Measurements from ENCODE around the gene TAS1R3. TPM values are rescaled to one million over a fixed set of nuclear protein-coding genes. Genes with fewer than 3 reads are reported as not detected.

Gene TAS1R3
- total and polyA plus RNA-seq, 5 experiments from 2014 or later, result 0.10 to 3.0 (median 2.7) TPM; not detected in 2

DNA sequence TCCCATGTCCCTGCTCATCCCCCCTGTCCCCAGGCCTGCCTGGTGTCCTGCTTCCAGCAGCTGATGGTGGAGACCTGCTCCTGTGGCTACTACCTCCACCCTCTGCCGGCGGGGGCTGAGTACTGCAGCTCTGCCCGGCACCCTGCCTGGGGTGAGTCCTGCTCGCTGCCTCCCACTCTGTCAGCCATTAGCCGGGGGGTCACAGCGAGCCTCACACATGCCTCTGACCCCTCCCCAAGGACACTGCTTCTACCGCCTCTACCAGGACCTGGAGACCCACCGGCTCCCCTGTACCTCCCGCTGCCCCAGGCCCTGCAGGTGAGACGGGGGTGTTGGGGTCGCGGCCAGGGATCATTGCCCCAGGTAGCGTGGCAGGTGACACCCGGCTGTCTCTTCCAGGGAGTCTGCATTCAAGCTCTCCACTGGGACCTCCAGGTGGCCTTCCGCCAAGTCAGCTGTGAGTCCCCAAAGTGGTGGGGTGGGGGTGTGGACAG is 40.8 kb upstream of the TAS1R3 start:
- ATAC-seq (peak; percentile 60 to 68), DNase-seq (peak in 9 of 10 donors; percentile 53 to 81 (median 64))
- Mint-ChIP-seq H3K36me3 (no peaks in the 10 kb centered on the region), H3K9me3 (no peaks in the 10 kb centered on the region), H3K4me3 (no peak overlapping the region), H3K27me3 (peaks cover 0 to 9% (median 0%) of the 10 kb centered on the region in 5 donors), H3K27ac (no peak overlapping the region), H3K4me1 (peaks cover 2 to 12% (median 6%) of the 10 kb centered on the region in 4 donors)
- POLR2A ChIA-PET, result interaction anchor here (1.0 kb wide), 1 partner anchor 168 kb away, joined by 4 read pairs; no protein-coding TSS in a partner anchor

DNA sequence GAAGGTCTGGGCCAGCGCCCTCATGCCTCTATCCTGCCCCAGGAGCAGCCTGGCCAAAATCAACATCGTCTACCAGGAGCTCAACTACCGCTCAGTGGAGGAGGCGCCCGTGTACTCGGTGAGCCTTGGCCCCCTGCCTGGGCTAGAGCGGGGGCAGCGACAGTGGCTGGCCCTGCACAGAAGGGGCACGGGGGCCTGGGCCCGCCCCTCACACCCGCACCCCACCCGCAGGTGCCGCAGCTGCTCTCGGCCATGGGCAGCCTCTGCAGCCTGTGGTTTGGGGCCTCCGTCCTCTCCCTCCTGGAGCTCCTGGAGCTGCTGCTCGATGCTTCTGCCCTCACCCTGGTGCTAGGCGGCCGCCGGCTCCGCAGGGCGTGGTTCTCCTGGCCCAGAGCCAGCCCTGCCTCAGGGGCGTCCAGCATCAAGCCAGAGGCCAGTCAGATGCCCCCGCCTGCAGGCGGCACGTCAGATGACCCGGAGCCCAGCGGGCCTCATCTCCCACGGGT is 40.0 kb upstream of the TAS1R3 start:
- Mint-ChIP-seq H3K4me1 (peaks cover 2 to 12% (median 6%) of the 10 kb centered on the region in 4 donors), H3K4me3 (no peak overlapping the region), H3K9me3 (no peaks in the 10 kb centered on the region), H3K36me3 (no peaks in the 10 kb centered on the region), H3K27ac (no peak overlapping the region), H3K27me3 (peaks cover 0 to 9% (median 0%) of the 10 kb centered on the region in 5 donors)
- DNase-seq (no peak), ATAC-seq (no peak)
- POLR2A ChIA-PET, result interaction anchor here (1.1 to 1.5 kb wide), 3 partner anchors 108 to 168 kb away, joined by 3 to 15 read pairs (median 3); partner anchors contain the start of gene CCNL2

DNA sequence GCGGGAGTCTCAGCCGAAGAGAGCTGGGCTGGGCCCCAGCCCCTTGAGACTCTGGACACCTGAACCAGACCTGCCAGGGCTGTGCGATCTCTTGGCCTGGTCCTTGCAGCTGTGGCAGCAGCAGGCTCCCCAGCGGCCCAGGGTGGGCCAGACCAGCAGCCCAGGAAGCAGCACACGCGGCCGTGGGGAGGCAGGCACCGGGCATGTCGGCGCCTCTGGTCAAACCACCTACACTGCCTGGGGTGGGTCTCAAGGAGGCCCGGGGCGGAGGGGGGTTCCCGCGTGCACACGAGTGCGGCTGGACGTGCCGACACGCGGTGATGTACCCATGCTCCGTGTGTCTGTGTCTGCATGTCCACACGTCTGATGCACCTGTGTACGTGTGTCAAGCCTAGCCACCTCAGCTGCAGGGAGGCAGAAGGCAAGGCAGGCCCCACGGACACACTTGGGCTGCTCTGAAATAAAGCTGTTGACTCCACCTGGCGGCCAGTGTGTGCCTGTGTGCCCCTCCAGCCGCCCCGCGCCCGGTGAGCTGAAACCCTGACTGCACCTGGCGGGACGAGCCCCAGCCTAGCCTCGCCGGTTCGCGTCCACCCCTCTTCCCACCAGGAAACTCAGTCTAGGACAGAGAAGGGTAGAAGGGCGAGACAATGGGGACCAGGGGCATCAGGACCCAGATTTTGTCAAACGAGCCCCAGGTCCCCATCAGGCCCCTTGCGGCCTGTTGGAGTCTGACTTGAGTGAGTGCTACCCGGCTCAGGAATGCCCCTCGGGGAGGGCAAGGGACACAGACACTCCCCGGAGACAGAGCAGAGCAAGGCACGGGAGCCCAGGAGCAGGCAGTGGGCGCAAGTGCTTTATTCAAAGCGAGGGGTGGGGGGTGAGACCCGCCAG is 39.3 kb upstream of the TAS1R3 start:
- peak overlapping the region in 2 of 10 donors; percentile 21 to 56 for H3K27ac Mint-ChIP-seq
- POLR2A ChIA-PET, result interaction anchor here (1.1 to 1.5 kb wide), 3 partner anchors 108 to 169 kb away, joined by 3 to 15 read pairs (median 3); partner anchors contain the start of gene CCNL2

DNA sequence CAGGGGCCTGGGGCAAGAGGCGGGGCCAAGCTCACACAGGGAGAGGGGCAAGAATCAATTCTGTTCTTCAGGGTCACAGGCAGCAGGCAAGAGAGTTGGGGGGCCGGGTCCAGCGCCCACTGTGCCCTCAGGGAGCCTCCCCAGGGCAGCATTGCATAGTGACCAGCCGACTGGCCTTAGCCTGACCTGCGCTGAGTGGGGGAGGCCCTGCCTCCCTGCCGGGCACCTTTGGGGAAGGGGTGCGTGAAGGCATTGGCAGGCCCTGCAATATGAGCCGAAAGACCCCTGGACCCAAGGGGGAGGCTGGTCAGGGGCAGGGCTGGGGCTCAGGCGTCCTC is 38.7 kb upstream of the TAS1R3 start:
- no peak overlapping the region for H3K27ac Mint-ChIP-seq
- H3K4me3 Mint-ChIP-seq, result no peak overlapping the region
- no peaks in the 10 kb centered on the region for H3K9me3 Mint-ChIP-seq
- no peak for ATAC-seq
- no peak for DNase-seq
- H3K27me3 Mint-ChIP-seq, result peaks cover 0 to 9% (median 0%) of the 10 kb centered on the region in 5 donors
- POLR2A ChIA-PET, result interaction anchor here (1.1 to 1.5 kb wide), 3 partner anchors 107 to 170 kb away, joined by 3 to 15 read pairs (median 3); partner anchors contain the start of gene CCNL2
- H3K4me1 Mint-ChIP-seq, result peaks cover 2 to 12% (median 6%) of the 10 kb centered on the region in 4 donors
- H3K36me3 Mint-ChIP-seq, result no peaks in the 10 kb centered on the region

More for the DNA sequence above, 39.3 kb upstream of the TAS1R3 start:
- Mint-ChIP-seq H3K27me3 (peaks cover 0 to 9% (median 0%) of the 10 kb centered on the region in 5 donors), H3K9me3 (no peaks in the 10 kb centered on the region), H3K4me1 (peaks cover 2 to 12% (median 6%) of the 10 kb centered on the region in 4 donors), H3K4me3 (no peak overlapping the region), H3K36me3 (no peaks in the 10 kb centered on the region)
- DNase-seq, result peak; percentile 40 to 84 (median 64)
- ATAC-seq, result peak; percentile 90 to 91

DNA sequence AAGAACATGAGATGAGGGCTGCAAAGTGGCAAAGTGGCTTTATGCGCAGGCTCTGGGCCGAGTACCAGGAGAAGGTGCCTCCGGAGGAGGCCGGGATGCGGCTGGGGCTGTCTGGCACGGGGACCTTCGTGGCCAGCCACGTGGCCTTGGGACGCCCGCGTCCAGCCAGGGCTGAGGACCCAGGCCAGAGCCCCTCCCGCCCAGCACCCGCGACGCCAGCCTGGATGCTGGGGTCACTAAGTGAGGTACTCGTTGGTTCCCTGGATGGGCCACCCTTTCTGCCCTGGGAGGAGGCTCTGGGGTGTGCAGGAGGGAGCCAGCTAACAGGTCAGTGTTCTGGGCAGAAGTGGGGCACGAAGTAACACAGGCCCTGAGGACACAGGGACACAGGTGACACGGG is 38.2 kb upstream of the TAS1R3 start:
- Mint-ChIP-seq H3K27ac (no peak overlapping the region), H3K4me3 (no peak overlapping the region), H3K4me1 (peaks cover 2 to 12% (median 6%) of the 10 kb centered on the region in 4 donors), H3K27me3 (peaks cover 0 to 9% (median 0%) of the 10 kb centered on the region in 5 donors), H3K9me3 (no peaks in the 10 kb centered on the region), H3K36me3 (no peaks in the 10 kb centered on the region)
- ATAC-seq, result no peak
- no peak for DNase-seq
- POLR2A ChIA-PET, result no interaction called here

DNA sequence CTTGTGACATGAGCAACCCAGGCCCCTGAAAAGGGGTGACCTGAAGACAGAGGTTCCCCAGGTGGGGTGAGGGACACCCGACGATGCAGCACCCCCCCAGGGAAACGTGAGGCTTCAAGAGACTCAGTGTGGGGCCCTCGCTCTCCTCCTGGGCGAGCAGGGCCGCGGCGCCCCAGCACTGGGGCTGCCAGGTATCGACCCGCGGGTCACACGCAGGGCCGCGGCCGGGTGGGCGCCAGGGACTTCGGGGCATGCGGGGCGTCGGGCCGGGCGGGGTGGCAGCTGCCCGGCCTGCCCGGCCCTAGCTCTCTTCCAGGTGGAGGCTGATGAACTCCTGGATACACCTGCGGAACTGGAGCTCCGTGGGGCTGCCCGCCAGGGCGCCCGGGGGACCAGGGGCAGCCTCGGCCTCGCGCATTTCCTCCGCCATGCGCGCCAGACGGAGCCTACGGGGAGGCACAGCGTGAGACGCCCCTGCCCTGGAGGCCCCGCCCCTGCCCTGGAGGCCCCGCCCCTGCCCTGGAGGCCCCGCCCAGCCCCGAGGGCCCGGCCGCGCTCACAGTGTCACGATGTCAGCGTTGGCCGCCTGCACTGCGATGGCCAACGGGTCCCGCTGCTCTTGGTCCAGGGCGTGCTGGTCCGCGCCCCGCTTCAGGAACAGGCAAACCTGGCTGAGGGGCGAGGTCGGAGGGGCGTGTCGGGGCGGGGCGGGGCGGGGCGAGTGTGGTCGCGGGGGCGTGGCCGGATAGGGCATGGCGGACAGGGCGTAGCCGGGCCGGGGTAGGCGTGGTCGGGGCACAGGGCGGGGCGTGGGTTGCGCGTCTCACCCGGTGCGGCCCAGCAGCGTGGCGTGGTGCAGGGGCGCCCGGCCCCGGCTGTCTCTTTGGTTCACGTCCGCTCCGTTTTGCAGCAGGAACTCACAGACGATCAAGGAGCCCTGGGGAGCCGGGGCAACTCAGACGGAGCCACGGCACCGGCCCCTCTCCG is 37.5 kb upstream of the TAS1R3 start:
- Mint-ChIP-seq H3K4me3 (no peak overlapping the region), H3K27me3 (peaks cover 0 to 9% (median 0%) of the 10 kb centered on the region in 5 donors), H3K36me3 (no peaks in the 10 kb centered on the region), H3K9me3 (no peaks in the 10 kb centered on the region), H3K27ac (no peak overlapping the region), H3K4me1 (peaks cover 2 to 12% (median 6%) of the 10 kb centered on the region in 4 donors)
- POLR2A ChIA-PET, result no interaction called here
- ATAC-seq (no peak), DNase-seq (no peak)

DNA sequence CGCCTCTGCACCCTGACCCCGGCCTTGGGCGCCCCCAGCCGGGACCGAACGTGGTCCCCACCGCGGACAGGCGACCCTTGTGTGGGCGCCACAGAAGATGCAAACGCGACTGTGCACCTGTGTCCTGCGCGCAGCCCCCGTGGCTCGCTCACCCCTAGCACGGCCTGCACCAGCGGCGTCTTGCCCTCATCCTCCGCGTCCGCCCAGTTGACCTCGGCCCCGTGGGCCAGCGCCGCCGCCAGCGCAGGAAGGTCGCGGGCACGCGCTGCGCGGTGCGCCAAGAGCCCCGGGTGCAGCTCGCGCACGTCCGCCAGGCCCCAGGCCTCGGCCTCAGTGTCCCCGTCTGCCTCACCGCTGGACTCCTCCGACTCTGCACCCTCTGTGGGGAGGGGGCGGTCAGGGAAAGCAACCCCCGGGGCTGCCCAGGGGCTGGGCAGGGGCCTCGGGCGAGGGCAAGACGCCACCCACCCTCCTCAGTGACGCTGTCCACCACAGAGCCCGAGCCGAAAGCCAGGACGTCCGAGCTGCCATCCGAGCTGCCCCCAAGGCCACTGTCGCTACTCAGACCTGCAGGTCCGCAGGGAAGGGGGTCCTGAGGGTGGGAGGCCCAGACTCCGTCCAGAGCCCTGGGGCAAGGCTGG is 36.7 kb upstream of the TAS1R3 start:
- H3K4me1 Mint-ChIP-seq, result peaks cover 2 to 12% (median 6%) of the 10 kb centered on the region in 4 donors
- POLR2A ChIA-PET, result interaction anchor here (1.2 kb wide), 1 partner anchor 11 kb away, joined by 5 read pairs; no protein-coding TSS in a partner anchor
- H3K4me3 Mint-ChIP-seq, result no peak overlapping the region
- no peaks in the 10 kb centered on the region for H3K36me3 Mint-ChIP-seq
- peaks cover 0 to 9% (median 0%) of the 10 kb centered on the region in 5 donors for H3K27me3 Mint-ChIP-seq
- H3K27ac Mint-ChIP-seq, result no peak overlapping the region
- DNase-seq (no peak), ATAC-seq (no peak)
- H3K9me3 Mint-ChIP-seq, result no peaks in the 10 kb centered on the region

DNA sequence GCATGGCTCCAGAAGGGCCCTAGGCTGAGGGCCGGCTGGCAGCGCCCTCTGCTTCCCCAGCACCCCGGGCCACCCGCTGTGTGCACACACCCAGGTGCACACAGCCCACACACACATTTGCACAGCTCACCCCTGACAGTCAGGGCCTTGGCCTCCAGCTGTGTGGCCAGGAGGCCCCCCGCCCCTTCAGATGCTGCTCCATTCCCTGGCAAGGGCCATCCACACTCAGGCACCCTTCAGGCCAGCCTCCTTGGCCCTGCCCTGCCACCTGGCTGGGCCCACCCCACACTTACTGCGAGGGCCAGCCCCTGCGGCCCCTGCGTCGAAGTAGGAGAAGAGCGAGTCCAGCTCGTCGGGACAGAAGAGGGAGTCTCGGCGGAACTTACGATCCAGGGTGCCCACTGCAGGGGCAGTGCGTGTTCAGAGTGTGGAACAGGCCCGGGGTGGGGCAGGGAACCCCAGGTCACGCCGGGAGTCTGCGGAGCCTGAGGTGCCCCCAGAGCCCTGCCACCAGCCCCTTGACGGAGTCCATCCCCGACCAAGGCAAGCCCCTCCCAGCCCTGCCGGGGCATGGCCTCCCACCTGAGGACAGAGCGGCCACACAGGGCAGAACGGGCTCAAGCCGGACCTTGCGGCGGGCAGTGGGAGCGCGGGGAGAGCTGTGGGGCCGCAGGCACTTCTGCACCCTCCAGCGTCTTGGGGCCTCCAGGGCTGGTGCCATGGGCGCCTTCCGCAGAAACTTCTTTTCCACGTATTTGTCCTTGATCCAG is 35.7 kb upstream of the TAS1R3 start:
- Mint-ChIP-seq H3K27me3 (peaks cover 0 to 2% (median 0%) of the 10 kb centered on the region in 5 donors), H3K4me1 (peaks cover 0 to 9% (median 5%) of the 10 kb centered on the region in 4 donors), H3K9me3 (no peaks in the 10 kb centered on the region), H3K27ac (no peak overlapping the region), H3K36me3 (no peaks in the 10 kb centered on the region), H3K4me3 (no peak overlapping the region)
- DNase-seq (no peak), ATAC-seq (no peak)
- POLR2A ChIA-PET, result interaction anchor here (1.2 kb wide), 1 partner anchor 10 kb away, joined by 5 read pairs; no protein-coding TSS in a partner anchor

DNA sequence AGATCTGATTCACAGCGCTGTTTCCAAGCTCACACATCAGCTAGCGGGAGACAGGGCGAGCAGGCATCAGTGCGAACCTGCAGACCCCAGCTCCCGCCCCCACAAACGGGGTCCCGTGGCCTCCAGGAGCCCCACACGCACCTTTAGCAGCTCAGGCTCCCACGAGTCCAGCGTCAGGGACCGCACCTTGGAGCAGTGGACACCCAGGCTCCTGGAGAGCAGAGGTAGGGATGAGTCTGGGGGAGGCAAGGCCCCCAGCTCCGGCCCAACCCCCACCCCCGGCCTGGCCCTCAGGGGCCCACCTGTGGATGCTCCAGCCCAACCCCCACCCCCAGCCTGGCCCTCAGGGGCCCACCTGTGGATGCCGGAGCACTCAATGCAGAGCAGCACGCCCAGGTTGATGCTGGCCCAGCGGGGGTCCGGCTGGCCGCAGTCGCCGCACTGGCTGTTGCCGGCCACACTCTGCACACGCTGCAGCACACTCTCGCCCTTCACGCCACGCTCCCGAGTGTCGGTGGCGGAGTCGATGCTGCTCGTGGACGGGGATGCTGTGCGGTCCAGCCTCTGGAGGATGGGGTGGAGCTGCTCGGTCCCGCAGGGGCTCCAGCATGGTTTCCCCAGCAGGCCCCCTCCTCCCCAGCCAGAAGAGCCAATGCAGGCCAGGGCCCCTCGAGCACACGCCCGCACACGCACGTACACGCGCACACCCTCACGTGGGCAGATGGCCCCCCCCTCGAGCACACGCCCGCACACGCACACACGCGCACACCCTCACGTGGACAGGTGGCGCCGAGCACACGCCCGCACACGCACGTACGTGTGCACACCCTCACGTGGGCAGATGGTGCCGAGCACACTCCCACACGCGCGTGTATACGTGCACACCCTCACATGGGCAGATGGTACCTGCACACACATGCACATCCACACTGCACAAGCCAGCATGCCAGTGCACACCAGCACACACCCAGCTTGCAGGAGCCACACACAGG is 34.7 kb upstream of the TAS1R3 start:
- no peaks in the 10 kb centered on the region for H3K36me3 Mint-ChIP-seq
- POLR2A ChIA-PET, result no interaction called here
- no peaks in the 10 kb centered on the region for H3K9me3 Mint-ChIP-seq
- H3K27me3 Mint-ChIP-seq, result no peaks in the 10 kb centered on the region
- no peak overlapping the region for H3K27ac Mint-ChIP-seq
- peaks cover 0 to 8% (median 4%) of the 10 kb centered on the region in 4 donors for H3K4me1 Mint-ChIP-seq
- no peak for ATAC-seq
- H3K4me3 Mint-ChIP-seq, result no peak overlapping the region
- no peak for DNase-seq

DNA sequence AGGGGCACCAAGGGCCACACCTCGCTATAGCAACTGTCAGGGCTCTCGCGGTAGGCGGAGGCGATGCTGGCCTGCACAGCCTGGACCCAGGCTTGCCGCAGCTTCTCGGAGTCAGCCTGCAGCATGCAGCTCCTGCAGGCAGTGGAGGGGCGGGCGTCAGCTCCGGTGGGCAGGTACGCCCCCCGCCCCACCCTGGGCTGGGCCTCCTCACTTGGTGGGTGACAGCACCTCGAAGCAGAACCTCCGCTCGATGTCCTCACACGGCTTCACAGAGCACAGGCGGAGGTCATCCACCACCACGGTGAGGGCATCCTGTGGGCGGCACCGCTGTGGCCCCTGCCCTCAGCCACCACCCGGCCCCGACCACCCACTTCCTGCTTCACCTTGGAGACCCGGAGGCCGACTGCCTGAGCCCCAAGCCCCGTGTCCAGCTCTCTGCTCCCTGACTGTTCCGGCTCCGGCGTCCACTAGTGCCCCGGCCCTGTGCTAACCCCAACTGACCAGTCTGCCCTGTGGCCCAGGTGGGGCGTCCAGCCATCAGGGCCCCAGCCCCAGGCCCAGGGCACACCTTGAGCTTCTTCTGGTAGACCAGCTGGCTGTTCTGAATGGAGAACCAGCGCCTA is 33.2 kb upstream of the TAS1R3 start:
- no peak overlapping the region for H3K27ac Mint-ChIP-seq
- POLR2A ChIA-PET, result no interaction called here

More for the DNA sequence above, 33.2 kb upstream of the TAS1R3 start:
- no peak for ATAC-seq
- peaks cover 0 to 5% (median 0%) of the 10 kb centered on the region in 4 donors for H3K4me1 Mint-ChIP-seq
- no peaks in the 10 kb centered on the region for H3K27me3 Mint-ChIP-seq
- H3K4me3 Mint-ChIP-seq, result no peak overlapping the region
- H3K9me3 Mint-ChIP-seq, result no peaks in the 10 kb centered on the region
- no peak for DNase-seq
- no peaks in the 10 kb centered on the region for H3K36me3 Mint-ChIP-seq
